SK-N-SH treated with all-trans-retinoic acid at 6 μM for 48 hours (cell line): Measurements from ENCODE around the gene CATSPER3.

Experiments used
- ATAC-seq: fragments of 200-7000 bp; cut with Tn5 transposase; 3 replicates; pipeline ENCODE4 v1.9.1; 2020; ENCODE audit warnings: mild to moderate bottlenecking, moderate library complexity
- ARNTL ChIP-seq: fragments of 450-650 bp; formaldehyde crosslinking; IDR thresholded peaks from 2 replicates; pipeline ENCODE4 v1.5.0; 2020; ENCODE audit warnings: low read depth, mild to moderate bottlenecking, moderate library complexity, borderline replicate concordance
- BACH2 ChIP-seq: fragments of 250-450 bp; sonication (Bioruptor Pico); IDR thresholded peaks from 2 replicates; pipeline ENCODE4 v1.9.0; 2021; ENCODE audit warnings: mild to moderate bottlenecking, borderline replicate concordance
- CSDC2 ChIP-seq: fragments of 250-450 bp; sonication (Bioruptor Pico); IDR thresholded peaks from 2 replicates; pipeline ENCODE4 v1.5.0; 2020; ENCODE audit warnings: mild to moderate bottlenecking, moderate library complexity
- ESRRG ChIP-seq: fragments of 250-450 bp; sonication (Bioruptor Pico); IDR thresholded peaks from 2 replicates; pipeline ENCODE4 v1.6.1; 2021; ENCODE audit warnings: mild to moderate bottlenecking
- GLIS3 ChIP-seq: fragments of 250-450 bp; sonication (Bioruptor Pico); IDR thresholded peaks from 2 replicates; pipeline ENCODE4 v1.5.0; 2020; ENCODE audit warnings: mild to moderate bottlenecking, moderate library complexity
- ISL1 ChIP-seq: fragments of 250-450 bp; sonication (Bioruptor Pico); IDR thresholded peaks from 2 replicates; pipeline ENCODE4 v2.1.2; 2022; ENCODE audit warnings: mild to moderate bottlenecking, moderate library complexity
- OSR1 ChIP-seq: fragments of 250-450 bp; sonication (Bioruptor Pico); IDR thresholded peaks from 2 replicates; pipeline ENCODE4 v1.8.0; 2022; ENCODE audit warnings: moderate library complexity, mild to moderate bottlenecking, inconsistent platforms
- PPARA ChIP-seq: fragments of 250-450 bp; sonication (Bioruptor Pico); IDR thresholded peaks from 2 replicates; pipeline ENCODE4 v1.5.0; 2020; ENCODE audit warnings: mild to moderate bottlenecking, borderline replicate concordance
- RARB ChIP-seq: fragments of 250-450 bp; sonication (Bioruptor Pico); IDR thresholded peaks from 2 replicates; pipeline ENCODE4 v1.8.0; 2021; ENCODE audit warnings: mild to moderate bottlenecking, moderate library complexity
- SNAI2 ChIP-seq: fragments of 250-450 bp; sonication (Bioruptor Pico); IDR thresholded peaks from 2 replicates; pipeline ENCODE4 v1.5.0; 2020; ENCODE audit warnings: mild to moderate bottlenecking, moderate library complexity
- TOX ChIP-seq: fragments of 250-450 bp; sonication (Bioruptor Pico); IDR thresholded peaks from 2 replicates; pipeline ENCODE4 v1.8.0; 2021; ENCODE audit warnings: mild to moderate bottlenecking, moderate library complexity, borderline replicate concordance
- ZC3H10 ChIP-seq: fragments of 250-450 bp; sonication (Bioruptor Pico); IDR thresholded peaks from 2 replicates; pipeline ENCODE4 v1.5.1; 2021; ENCODE audit warnings: mild to moderate bottlenecking, moderate library complexity
- ZFP3 ChIP-seq: fragments of 250-450 bp; sonication (Bioruptor Pico); IDR thresholded peaks from 2 replicates; pipeline ENCODE4 v1.5.0; 2020; ENCODE audit warnings: mild to moderate bottlenecking, moderate library complexity
- ZNF8 ChIP-seq: fragments of 450-650 bp; formaldehyde crosslinking; IDR thresholded peaks from 2 replicates; pipeline ENCODE4 v1.5.0; 2020; ENCODE audit warnings: mild to moderate bottlenecking, moderate library complexity
- TF ChIP-seq, protein P1 (sequence below): fragments of 250-450 bp; sonication (Bioruptor Pico); IDR thresholded peaks from 2 replicates; pipeline ENCODE4 v1.5.0; 2020; ENCODE audit warnings: mild to moderate bottlenecking, moderate library complexity
- TF ChIP-seq, protein P2 (sequence below): fragments of 250-450 bp; sonication (Bioruptor Pico); IDR thresholded peaks from 2 replicates; pipeline ENCODE4 v1.8.0; 2020; ENCODE audit warnings: mild to moderate bottlenecking, moderate library complexity, borderline replicate concordance
- TF ChIP-seq, protein P3 (sequence below): fragments of 250-450 bp; sonication (Bioruptor Pico); IDR thresholded peaks from 2 replicates; pipeline ENCODE4 v1.5.1; 2021; ENCODE audit warnings: mild to moderate bottlenecking, moderate library complexity

CATSPER3 gene

DNA sequence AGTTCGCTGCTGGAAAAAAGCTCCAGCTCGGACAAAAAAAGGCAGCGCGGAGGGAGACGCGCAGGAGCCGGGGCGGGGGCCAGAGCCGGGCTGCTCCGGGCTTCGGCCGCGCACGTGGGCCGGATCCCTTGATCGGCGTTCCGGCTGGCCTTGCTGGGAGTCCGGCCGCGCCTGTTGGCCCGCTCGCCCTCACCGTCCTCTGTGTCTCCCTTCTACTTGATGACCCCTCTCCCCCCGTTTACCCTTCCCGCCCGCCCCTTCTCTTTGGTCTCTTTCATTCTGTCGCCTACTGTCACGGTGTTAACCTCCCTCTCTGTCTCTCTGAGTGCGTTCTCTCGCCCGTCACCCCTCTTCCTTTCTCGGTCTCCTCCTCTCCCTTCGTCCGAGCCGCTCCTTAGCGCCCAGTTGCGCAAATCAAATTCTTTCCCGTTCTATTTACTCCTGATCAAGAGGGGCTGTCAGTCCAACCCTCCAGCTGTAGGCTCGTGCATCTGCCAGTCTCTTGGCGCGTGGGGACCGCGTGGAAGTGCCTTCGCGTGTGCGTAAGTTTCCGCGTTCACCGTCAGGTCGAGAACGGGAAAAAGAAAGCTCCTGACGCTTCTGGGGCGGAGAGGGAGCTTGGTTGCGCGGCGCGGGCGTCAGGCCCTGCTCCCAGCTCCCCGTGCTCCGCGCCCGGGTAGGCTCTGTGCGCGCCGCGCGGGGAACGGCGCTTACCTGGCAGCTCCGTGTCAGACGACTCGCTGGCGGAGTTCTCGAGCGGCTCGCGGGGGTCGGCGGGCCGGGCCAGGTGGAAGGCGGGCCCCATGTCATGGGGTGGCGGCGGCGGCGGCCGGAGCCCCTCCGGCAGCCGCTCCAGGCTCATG, 65.5 kb downstream of the CATSPER3 start:
- ATAC-seq: no peak
- TF ChIP-seq SNAI2 (CRISPR knock-in tag) (no peak), PPARA (CRISPR knock-in tag) (no peak), ISL1 (no peak), GLIS3 (CRISPR knock-in tag) (no peak), OSR1 (CRISPR knock-in tag) (no peak), ZNF8 (no peak), TOX (CRISPR knock-in tag) (no peak), ESRRG (CRISPR knock-in tag) (no peak), ZC3H10 (CRISPR knock-in tag) (no peak), RARB (CRISPR knock-in tag) (no peak)
- TF ChIP-seq, protein P1, sequence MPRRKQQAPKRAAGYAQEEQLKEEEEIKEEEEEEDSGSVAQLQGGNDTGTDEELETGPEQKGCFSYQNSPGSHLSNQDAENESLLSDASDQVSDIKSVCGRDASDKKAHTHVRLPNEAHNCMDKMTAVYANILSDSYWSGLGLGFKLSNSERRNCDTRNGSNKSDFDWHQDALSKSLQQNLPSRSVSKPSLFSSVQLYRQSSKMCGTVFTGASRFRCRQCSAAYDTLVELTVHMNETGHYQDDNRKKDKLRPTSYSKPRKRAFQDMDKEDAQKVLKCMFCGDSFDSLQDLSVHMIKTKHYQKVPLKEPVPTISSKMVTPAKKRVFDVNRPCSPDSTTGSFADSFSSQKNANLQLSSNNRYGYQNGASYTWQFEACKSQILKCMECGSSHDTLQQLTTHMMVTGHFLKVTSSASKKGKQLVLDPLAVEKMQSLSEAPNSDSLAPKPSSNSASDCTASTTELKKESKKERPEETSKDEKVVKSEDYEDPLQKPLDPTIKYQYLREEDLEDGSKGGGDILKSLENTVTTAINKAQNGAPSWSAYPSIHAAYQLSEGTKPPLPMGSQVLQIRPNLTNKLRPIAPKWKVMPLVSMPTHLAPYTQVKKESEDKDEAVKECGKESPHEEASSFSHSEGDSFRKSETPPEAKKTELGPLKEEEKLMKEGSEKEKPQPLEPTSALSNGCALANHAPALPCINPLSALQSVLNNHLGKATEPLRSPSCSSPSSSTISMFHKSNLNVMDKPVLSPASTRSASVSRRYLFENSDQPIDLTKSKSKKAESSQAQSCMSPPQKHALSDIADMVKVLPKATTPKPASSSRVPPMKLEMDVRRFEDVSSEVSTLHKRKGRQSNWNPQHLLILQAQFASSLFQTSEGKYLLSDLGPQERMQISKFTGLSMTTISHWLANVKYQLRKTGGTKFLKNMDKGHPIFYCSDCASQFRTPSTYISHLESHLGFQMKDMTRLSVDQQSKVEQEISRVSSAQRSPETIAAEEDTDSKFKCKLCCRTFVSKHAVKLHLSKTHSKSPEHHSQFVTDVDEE (CRISPR knock-in tag): no peak
- TF ChIP-seq, protein P2, sequence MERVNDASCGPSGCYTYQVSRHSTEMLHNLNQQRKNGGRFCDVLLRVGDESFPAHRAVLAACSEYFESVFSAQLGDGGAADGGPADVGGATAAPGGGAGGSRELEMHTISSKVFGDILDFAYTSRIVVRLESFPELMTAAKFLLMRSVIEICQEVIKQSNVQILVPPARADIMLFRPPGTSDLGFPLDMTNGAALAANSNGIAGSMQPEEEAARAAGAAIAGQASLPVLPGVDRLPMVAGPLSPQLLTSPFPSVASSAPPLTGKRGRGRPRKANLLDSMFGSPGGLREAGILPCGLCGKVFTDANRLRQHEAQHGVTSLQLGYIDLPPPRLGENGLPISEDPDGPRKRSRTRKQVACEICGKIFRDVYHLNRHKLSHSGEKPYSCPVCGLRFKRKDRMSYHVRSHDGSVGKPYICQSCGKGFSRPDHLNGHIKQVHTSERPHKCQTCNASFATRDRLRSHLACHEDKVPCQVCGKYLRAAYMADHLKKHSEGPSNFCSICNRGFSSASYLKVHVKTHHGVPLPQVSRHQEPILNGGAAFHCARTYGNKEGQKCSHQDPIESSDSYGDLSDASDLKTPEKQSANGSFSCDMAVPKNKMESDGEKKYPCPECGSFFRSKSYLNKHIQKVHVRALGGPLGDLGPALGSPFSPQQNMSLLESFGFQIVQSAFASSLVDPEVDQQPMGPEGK (CRISPR knock-in tag): no peak
- TF ChIP-seq, protein P3, sequence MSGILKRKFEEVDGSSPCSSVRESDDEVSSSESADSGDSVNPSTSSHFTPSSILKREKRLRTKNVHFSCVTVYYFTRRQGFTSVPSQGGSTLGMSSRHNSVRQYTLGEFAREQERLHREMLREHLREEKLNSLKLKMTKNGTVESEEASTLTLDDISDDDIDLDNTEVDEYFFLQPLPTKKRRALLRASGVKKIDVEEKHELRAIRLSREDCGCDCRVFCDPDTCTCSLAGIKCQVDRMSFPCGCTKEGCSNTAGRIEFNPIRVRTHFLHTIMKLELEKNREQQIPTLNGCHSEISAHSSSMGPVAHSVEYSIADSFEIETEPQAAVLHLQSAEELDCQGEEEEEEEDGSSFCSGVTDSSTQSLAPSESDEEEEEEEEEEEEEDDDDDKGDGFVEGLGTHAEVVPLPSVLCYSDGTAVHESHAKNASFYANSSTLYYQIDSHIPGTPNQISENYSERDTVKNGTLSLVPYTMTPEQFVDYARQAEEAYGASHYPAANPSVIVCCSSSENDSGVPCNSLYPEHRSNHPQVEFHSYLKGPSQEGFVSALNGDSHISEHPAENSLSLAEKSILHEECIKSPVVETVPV (CRISPR knock-in tag): no peak
- TF ChIP-seq, all 23 proteins: peak for 0

DNA sequence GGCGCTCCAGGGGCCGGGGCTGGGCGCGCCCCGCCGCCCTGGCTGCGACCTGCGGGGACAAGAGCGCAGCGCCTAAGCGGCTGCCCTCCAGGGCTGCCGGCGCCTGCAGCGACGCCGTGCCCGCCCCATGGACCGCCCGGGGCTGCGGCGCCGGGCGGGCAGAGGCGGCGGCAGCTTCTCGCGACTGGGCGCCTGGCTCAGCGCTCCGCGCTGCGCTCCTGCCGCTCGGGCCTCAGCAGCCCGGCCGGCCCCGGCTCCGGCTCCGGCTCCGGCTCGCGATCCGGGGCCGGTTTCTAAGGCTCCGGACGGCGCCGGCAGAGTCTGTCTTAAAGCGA, 66.2 kb downstream of the CATSPER3 start, which contains the start of gene PITX1:
Gene PITX1 (minus strand): TSS at position 328 of the 335 bp plus-strand sequence. CDS start 347 bp downstream, outside the sequence.
- no peak for ATAC-seq
- no peak for TF ChIP-seq ZC3H10 (CRISPR knock-in tag)
- no peak for TF ChIP-seq ISL1
- TF ChIP-seq ZFP3 (CRISPR knock-in tag): no peak
- TF ChIP-seq ZNF8: no peak
- TF ChIP-seq, protein P1 (CRISPR knock-in tag): no peak

DNA sequence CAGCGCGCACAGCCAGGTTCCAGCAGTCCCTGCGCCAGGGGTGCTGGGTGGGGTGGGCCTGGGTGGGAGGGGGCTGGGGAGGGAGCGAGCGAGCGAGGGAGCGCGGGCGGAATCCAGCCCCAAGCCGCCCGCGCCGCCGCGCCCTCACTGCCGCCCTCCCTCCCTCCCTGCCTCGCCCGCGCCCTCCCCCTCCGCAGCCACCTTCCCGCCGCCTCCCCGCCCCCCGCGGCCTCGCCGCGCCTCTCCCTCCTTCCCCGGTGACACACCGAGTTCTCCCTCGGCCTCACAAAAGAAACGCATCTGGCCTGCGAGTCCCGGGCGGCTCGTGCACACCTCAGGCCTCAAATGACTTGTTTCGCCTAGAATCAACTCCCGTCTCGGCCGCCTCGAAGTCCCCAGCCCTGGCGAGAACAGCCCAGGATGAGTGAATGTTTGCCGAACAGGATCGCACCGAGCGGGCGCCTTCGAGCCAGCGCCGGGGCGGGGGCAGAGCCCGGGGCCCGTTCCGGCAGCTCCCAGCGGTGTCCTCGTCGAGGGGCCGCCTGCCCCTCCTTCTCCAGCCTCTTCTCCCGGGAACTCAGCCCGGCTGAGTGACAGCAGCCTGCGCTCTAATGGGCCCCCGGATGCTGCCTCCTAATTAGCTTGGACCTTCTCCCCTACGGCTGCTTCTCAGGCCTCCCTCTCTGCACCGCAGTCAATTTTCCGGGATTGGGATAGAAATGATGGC, 66.7 kb downstream of the CATSPER3 start:
- ATAC-seq: no peak
- TF ChIP-seq CSDC2 (CRISPR knock-in tag) (no peak), GLIS3 (CRISPR knock-in tag) (no peak), ZNF8 (no peak), BACH2 (CRISPR knock-in tag) (no peak), ISL1 (no peak), SNAI2 (CRISPR knock-in tag) (no peak), ARNTL (CRISPR knock-in tag) (no peak)
